ENCODE data around the gene MRPL24.

- TF ChIP-seq CTCF (conservative IDR thresholded peaks at IDR 0.05) (peak; percentile 93), EZH2 (IDR thresholded peaks at IDR 0.05; ENCODE audit: low read depth) (no peak)
These were observed 15.1 kb downstream of the MRPL24 start for GRCh38 chr1:156725683-156726280.

All from PC-9 (cell line).